GM18861 (cell line): ENCODE results near the gene KPNB1.

Source experiments
- ATAC-seq: cut with Tn5 transposase; IDR thresholded peaks from one replicate; pipeline ENCODE4 v1.9.1; 2021; ENCODE audit not compliant: unreplicated experiment

The KPNB1 gene

DNA sequence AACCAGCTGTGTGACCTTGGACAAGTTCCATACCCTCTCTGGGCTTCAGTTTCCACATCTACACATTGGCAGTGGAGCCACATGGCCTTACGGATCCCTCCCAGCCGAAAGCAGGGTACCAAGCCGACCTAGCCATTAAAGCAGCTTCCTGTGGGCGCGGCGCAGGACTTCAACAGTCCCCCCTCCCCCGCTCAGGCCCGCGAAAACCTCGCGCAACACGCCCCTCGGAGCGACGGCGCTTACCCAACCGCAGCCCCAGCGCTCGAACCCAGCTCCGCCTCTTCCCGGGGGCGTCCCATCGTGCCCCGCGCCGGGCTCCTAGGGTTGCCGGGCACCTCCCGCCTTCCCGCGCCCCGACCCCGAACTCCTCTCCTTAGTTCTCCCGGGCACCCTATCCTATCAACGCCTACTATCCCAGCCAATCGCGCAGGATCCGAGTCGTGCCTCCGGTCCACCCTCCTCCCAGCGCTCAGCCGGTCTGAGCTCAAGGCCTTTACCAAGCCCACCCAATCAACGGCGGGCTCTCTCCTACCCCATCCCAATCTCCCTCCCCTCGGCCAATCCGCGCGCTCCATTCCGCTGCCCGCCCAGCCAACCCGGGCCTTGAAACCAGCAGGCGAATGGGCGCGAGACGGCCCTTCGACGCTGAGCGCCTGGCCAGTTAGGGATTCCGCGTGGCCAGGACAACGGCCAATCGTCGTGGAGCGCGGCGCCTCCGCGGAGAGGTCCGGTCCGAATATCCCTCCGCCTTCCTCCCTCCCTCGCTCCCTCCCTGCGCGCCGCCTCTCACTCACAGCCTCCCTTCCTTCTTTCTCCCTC lies at the start of gene KPNB1:
Gene KPNB1 (plus strand): TSS at position 767 of the 819 bp plus-strand sequence. CDS start 326 bp downstream, outside the sequence.
- ATAC-seq: peak; percentile 69

DNA sequence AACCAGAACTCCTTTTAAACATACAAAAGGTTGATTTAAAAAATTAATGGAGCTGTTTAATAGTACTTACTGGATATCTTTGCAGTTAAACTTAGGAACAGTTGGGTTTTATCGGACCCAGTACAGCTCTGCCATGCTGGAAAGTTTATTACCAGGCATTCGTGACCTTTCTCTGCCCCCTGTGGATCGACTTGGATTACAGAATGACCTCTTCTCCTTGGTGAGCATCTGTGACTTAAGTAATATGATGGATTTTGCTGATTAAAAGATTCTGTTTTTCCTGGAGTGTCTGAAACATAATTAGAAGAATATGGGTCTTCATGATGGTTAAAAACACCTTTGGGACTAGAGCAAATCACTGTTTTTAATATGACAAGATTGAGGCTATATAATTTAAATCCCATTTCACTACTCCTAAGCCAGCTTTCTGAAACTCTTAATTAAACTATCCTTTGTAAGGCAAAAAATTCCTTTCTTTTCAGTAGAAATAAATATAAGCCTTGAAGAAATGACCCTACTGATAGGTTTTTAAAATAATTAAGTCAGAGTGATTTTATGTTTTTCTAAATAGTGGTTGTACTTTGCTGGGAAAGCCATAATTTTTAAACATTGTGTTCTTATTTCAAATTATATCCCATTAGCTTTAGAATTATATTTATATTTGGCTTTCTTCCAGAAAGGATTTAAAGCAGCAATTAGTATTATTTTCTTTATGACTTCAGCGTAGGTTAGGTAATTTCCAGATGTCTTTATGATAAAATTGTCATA lies 45.7 kb upstream of the KPNB1 start:
- ATAC-seq: no peak

DNA sequence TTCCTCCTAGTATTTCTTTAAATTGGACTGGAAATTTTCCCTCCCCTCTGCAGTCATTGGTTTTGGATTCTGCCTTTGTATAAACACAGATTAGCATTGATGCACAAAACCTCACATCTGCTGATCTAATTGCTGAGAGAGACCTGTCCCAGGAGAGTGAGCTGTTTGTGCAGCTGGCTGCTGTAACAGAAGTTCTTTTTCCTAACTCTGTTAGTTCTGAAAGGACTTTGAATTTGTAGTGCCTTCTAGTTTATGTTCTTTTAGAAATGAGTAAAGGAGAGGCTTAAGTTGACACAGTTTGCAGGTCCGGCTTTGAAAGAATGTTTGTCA lies 45.2 kb upstream of the KPNB1 start:
- ATAC-seq: no peak

DNA sequence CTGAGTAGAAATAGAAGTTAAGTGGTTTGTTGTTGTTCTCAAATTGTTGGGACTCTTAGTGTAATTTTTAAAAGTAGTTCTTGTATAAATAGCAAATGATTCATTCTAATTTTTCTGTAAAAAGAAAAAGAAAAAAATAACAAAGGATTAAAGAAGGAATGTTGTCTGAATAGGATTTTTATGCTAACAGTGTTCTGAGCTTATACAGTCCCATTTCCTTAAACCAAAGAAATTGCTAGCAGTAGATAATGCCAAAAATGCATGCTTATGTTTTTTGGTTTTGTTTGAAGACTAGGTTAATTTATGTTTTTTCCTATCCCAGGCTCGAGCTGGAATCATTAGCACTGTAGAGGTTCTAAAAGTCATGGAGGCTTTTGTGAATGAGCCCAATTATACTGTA lies 44.7 kb upstream of the KPNB1 start:
- ATAC-seq: no peak

DNA sequence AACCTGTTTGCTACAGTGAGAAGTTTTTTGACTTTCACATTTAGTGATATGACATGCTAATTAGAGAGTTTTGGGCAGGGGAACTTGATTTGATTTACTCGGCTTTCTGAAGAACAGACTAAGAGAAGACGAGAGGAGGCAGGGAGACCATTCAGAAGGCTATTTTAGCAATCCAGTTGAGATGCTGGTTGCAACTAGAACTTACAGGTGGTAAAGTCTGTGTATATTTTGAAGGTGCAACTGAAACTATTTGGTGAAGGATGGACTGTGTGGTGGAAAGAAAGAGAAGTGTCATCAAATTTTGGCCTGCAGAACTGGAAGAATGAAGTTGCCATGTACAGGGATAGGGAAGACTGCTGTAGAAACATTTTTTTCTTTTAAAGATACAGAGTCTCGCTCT lies 42.2 kb upstream of the KPNB1 start:
- no peak for ATAC-seq

DNA sequence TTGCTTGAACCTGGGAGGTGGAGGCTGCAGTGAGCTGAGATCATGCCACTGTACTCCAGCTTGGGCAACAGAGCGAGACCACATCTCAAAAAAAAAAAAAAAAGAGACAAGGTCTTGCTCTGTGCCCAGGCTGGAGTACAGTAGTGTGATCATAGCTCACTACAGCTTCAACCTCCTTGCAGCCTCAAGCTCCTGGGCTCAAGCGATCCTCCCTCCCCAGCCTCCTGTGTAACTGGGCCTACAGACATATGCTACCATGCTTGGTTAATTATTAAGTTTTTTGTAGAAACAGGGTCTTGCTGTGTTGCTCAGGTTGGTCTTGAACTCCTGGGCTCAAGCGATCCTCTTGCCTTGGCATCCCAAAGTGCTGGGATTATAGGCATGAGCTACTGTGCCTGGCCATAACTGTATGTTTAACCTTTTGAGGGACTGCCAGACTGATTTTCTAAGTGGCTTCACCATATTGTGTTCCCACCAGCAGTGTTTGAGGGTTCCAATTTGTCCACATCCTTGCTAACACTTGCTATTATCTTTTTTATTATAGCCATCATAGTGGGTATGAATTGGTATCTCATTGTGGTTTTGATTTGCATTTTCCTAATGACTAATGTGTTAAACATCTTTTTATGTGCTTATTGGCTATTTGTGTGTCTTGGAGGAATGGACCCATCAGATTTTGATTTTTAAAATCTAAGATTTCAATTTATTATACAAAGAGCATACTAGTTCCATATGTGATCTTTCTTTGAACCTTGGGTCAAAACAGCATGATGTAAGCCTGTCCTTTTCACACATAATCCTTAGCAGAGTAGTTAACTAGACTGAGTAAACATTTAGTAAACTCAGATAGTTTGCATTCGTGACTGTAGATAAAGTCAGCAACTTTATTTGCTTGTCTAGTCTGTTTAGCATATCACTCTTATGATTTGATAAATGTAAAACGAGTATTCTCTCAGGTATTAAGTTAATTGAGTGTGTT lies 38.1 kb upstream of the KPNB1 start:
- ATAC-seq: no peak

DNA sequence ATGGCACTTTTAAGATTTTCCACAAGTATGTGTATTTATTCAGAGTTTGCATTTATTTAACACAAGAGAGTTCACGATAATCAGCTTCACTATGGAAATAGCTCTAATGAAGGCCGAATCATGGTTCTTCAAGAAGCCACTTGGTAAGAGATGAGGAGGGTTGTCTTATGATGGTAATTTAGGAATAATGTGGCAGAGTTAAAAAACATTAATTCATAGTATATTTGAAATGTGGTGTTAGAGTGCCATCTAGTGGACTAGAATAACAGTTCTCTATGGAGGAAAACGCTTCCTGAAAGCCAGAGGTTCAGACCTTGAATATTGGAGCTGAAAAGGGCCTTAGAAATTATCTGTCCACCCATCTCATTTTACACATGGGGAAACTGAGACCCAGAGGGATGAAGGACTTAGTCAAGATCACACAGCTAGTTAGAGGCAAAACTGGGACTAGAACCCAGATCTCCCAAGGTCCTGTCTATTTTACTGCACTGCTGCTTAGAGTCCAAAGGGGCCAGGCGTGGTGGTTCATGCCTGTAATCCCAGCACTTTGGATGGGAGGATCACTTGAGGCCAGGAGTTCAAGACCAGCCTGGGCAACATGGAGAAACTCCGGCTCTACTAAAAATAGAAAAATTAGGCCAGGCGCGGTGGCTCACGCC lies 33.8 kb upstream of the KPNB1 start:
- ATAC-seq: no peak

DNA sequence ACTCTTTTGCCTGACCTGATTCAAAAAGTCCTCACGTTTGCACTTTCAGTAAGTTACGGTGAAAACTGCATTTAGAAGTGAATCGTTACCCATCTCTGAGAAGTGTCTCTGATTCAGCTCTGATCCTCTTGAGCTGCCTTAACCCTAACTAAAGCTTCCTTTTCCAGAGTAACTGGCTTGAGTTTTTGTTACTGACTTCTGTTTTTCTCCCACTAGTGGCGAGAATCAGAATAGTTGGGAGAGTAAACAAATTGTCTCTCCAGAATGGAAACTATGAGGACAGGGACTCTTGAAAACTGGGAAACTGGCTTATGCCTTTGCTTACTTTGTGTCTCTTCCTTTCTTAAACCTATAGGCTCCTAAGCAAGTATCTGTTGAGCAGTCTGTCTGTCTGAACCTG lies 31.3 kb upstream of the KPNB1 start:
- no peak for ATAC-seq

DNA sequence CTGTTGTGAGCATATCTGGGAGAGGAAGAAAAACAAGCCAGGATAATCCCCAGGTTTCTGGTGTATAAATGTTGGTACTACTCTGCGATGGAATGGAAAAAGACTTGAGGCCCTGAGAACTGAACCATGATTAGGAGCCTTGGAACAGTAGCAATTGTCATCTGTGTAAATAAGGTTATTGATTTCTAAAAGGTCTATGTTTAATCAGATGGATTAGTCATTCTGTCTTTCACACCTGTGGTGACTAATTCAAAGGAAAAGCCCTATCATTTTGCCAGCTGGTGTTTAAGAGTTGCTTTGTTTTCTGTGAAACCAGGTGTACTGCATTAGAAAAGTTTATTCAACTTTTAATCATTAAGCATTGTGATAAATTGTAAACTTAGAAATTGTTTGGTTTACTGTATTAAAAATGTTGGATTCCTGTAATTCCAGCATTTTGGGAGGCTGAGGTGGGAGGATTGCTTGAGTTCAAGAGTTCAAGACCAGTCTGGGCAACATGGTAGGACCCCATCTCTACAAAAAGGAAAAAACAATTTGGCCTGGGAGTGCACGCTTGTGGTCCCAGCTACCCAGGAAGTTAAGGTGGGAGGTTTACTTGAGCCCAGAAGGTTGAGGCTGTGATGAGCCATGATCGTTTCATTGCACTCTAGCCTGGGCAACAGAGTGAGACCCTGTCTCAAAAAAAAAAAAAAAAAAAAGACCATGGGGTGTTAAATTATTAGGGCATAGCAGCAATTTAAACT lies 29.0 kb upstream of the KPNB1 start:
- no peak for ATAC-seq

DNA sequence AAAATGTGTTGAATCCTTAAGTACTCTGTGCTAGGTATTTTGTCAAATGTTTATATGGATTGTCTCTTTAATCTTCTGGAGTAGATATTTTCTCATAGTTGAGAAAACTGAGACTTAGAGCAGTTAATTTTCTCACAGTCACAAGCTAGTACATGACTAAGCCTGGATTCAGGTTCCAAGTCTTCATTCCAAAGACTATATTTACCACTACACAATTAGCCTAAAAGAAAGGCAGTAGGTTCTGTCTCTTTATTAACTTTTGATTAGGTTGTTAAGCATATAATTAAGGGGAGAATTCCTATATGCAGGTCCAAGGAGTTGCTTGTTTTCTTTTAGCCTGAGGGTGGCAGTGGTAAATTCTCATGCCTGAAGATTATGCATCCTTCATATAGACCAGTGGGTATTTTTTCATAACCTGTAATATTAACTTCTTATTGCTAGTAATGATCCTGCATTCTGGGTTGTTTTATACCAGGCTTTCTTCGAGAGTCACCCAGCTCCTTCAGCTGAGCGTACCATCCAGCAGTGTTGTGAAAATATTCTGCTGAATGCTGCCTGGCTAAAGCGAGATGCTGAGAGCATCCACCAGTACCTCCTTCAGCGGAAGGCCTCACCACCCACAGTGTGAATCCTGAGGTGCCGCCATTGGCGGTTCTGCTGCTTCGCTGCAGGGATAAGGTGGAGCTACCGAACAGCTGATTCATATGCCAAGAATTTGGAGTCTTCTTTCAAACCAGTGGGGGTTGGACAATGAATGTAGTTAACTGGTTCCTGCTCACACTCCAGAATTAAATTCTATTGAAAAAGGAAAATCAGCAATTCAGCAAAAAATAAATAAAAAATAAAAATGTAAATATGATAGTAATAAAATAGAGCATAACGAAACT lies 28.2 kb upstream of the KPNB1 start:
- no peak for ATAC-seq

DNA sequence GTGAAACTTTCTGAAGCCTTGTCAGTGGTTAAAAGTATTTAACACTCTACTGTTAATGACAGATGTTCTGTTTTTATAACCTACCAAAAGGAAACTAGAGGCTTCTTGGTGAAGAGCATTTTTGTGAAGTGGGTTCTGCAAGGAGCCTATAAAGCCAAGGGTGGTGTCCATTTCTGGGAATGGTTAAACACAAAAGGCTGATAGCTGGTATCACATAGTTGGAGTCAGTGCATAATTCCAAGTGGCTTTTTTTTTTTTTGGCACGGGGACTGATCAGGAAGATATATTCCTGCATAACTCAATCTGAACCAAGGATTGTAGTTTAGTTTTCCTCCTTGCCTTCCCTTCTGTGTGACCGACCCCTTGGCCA lies 27.6 kb upstream of the KPNB1 start:
- ATAC-seq: no peak

DNA sequence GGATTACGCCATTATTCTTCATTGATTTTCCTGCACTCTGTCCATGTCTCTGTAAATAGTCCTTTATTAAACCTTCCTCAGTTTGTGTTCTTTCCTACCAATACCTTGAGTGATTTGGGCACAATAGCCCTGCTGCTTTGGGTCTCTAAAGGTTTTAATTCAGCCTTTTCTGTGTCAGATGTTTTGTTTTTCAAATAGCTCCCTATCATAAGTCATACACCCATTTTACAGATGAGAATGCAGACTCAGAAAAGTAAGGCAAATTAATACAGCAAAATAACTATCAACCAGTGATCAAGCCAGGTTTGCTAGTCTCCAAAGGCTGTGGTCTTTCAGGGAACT lies 25.0 kb upstream of the KPNB1 start:
- no peak for ATAC-seq

DNA sequence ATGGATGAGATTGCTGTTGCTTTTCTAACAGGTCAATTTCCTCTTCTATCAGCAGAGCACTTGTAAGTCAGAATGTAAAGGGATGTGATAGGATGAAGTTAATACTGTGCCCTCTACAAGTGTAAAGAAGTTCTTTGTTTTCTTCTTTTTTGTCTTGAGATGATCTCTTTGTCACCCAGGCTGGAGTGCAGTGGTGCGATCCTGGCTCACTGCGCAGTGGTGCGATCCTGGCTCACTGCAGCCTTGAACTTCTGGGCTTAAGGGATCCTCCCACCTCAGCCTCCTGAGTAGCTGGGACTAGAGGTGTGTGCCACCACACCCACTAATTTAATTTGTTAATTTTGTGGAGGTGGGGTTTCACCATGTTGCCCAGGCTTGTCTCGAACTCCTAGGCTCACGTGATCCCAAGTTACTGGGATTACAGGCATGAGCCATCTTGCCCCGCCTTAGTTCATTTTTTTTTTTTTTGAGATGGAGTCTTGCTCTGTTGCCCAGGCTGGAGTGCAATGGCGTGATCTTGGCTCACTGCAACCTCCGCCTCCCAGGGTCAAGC lies 21.6 kb upstream of the KPNB1 start:
- ATAC-seq: no peak

DNA sequence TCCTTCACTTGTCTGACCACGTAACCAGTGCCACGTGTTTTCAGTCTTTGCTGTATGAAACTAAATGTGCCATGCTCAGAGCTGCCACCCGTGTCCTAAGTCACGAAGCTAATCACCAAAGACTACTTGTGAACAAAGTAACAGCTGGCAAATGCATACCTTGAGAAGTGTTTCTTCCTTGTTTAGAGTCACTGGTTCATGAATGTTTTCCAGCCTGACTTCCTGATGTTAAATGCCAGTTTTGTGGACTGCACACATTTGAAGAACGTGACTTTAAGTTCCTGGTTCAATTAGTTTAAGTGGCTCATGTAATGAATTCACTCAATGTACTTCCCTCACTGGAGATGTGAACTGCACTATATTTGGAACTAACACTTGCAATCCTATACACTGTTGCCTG lies 19.9 kb upstream of the KPNB1 start:
- ATAC-seq: no peak

DNA sequence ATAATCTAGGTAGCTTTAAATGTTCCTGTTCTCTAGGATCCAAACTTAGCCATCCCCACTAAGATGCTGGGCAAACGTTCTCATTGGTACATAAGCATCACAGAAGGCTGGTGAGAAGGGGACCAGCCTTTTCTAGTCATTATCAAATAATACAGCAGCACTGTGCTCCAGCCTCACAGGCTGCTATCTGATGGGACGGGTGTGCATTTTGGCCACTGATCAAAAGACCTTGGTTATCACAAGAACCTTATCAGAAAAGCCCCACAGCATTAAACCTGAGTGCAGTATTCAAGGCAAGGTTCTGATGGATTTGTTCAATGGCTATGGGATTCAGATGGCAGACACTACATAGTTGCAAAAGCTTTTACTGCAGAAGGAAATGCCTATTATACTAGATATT lies 19.1 kb upstream of the KPNB1 start:
- no peak for ATAC-seq

DNA sequence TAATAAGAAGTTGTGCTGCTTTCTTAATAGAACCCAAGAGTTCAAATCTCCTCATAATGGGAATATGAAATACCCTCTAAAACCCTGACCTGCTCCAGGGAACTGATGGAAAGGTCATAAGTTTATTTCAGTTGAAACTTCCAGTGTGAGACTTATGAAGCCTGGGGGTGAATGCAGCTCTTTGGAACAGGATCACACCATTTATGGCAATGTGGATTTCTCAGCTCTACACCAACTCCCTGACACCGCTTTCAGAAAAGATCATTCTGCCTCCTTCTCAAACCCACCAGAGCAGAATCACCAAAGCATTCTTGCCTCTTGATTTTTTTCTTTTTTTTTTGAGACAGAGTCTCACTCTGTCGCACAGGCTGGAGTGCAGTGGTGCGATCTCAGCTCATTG lies 16.7 kb upstream of the KPNB1 start:
- ATAC-seq: no peak

DNA sequence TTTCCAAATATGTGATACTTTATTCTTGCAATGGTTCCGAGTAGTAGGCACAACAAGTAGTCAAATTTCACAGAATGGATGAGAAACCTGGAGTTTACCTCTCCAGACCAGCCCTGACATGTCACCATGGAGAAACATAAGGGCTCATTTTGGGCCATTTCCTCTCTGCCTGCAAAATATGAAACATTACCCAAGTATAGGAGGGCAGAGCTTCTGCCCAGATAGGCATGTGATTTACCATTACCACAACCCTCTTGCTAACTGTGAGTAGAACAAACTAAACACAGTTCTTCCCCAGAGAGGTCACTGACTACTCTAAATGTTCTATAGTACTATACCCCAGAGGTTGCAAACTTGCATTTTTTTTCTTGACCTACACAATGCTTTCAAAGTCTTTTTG lies 15.7 kb upstream of the KPNB1 start:
- no peak for ATAC-seq

DNA sequence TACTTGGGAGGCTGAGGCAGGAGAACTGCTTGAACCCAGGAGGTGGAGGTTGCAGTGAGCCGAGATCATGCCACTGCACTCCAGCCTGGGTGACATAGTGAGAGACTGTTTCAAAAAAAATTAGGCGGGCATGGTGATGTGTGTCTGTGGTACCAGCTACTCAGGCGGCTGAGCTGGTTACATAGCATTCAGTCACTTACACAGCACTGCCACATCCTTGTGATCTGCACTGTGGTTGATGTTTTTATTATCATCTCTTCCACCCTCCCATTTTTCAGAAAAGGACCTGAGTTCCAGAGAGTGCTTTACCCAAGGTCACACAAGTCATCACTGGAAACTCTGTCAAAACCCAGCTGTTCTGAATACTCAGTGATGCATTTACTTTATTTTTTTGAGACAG lies 14.8 kb upstream of the KPNB1 start:
- no peak for ATAC-seq

DNA sequence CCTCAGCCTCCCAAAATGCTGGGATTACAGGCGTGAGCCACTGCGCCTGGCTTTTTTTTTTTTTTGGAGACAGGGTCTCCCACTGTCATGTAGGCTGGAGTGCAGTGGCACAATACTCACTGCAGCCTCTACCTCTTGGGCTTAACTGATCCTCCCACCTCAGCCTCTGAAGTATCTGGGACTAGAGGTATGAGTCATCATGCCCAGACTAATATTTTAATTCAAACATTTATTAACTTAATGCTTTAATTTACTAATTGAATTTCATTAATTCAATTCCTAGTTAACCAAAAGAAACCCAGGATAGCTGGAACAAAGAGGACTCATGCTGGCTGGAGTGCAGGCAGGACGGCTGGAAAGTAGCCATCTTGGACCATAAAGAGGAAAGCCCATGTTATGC lies 14.0 kb upstream of the KPNB1 start:
- ATAC-seq: no peak
